Glutamatergic neuron (in vitro differentiated cells): Measurements from ENCODE around the gene PODXL2. TPM values are rescaled to one million over a fixed set of nuclear protein-coding genes. Genes with fewer than 3 reads are reported as not detected.

Experiments used
- DNase-seq: peaks from one replicate; pipeline ENCODE4 v3.0.0; 2022
- H3K27ac Mint-ChIP-seq: one replicate; pipeline ENCODE4 v1.8.0; 2020; ENCODE audit warnings: mild to moderate bottlenecking, mixed read lengths, inconsistent platforms; ENCODE audit not compliant: unreplicated experiment
- H3K27me3 Mint-ChIP-seq: one replicate; pipeline ENCODE4 v1.8.0; 2020; ENCODE audit warnings: mild to moderate bottlenecking, moderate library complexity, mixed read lengths, inconsistent platforms; ENCODE audit not compliant: unreplicated experiment
- H3K36me3 Mint-ChIP-seq: one replicate; pipeline ENCODE4 v1.8.0; 2020; ENCODE audit warnings: mild to moderate bottlenecking, mixed read lengths, inconsistent platforms; ENCODE audit not compliant: unreplicated experiment
- H3K4me1 Mint-ChIP-seq: one replicate; pipeline ENCODE4 v1.8.0; 2020; ENCODE audit warnings: mild to moderate bottlenecking, low read depth, mixed read lengths, inconsistent platforms; ENCODE audit not compliant: unreplicated experiment
- H3K4me3 Mint-ChIP-seq: one replicate; pipeline ENCODE4 v1.8.0; 2020; ENCODE audit warnings: mild to moderate bottlenecking, mixed read lengths, inconsistent platforms; ENCODE audit not compliant: unreplicated experiment
- H3K9me3 Mint-ChIP-seq: one replicate; pipeline ENCODE4 v1.8.0; 2020; ENCODE audit warnings: mild to moderate bottlenecking, moderate library complexity, mixed read lengths, inconsistent platforms; ENCODE audit not compliant: unreplicated experiment
- CTCF ChIP-seq: fragments of 200-600 bp; sonication (generic); IDR thresholded peaks from one replicate; pipeline ENCODE4 v1.5.0; 2021; ENCODE audit not compliant: partially characterized antibody, unreplicated experiment
- total RNA-seq: library from RNA; stranded (reverse); fragmentation: NEBNext Ultra II Directional; extraction: Animal tissue kit (Norgen Biotek cat#: 25700); gene quantifications from one replicate; pipeline ENCODE4 v1.2.1, GENCODE V29; 2021; ENCODE audit not compliant: unreplicated experiment

Gene PODXL2
- total RNA-seq, 1 donor from 2014 or later = 139 TPM

GRCh38 chr3:127708837-127709236 is 79.9 kb downstream of the PODXL2 start:
- peaks cover 8% of the 10 kb centered on the region for H3K27me3 Mint-ChIP-seq
- no peak overlapping the region for H3K4me3 Mint-ChIP-seq
- TF ChIP-seq CTCF = no peak
- no peak for DNase-seq
- peaks cover 13% of the 10 kb centered on the region for H3K36me3 Mint-ChIP-seq
- H3K4me1 Mint-ChIP-seq = peaks cover 47% of the 10 kb centered on the region
- peaks cover 11% of the 10 kb centered on the region for H3K9me3 Mint-ChIP-seq
- no peak overlapping the region for H3K27ac Mint-ChIP-seq

- Mint-ChIP-seq H3K4me1 (peaks cover 54% of the 10 kb centered on the region), H3K4me3 (no peak overlapping the region), H3K27me3 (peaks cover 11% of the 10 kb centered on the region), H3K27ac (no peak overlapping the region), H3K36me3 (peaks cover 6% of the 10 kb centered on the region), H3K9me3 (peaks cover 14% of the 10 kb centered on the region)
- no peak for DNase-seq
- TF ChIP-seq CTCF = no peak
Observed at GRCh38 chr3:127709320-127710060, 80.5 kb downstream of the PODXL2 start.

DNA sequence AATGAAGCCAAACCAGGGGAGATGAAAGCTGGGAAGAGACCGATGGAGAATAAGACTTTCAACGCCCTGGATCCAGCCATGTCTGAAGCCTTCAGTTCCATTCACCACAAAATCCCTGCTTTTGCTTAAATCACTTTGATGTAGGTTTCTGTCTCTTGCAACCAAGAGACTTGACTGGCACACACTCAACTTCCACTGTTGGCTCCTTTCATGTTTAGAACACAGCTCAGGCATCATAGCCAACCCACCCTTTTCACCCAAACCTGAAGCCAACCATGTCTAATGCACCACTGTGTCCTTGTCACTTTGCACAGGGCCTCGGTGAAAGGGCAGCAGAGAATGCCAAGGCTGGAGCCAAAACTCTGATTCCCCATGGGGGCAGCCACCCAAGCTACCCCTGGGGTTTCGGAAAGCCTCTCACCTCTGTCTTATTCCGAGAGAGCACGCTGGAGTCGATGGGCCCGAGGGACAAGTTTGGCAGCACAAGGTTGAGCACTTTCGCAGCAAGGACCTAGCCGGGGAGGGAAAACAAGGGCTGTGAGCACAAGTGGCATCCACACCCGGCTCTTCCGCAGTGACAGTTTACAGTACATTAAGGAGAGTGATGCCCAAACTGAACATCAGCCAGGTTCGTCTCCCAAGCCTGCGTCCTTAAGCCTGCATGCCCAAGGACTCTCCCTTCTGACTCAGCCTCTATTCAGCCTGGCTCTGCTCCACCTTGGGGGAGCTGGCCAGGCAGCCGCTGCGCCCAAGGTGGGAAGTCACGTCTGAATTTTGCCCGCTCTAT is 81.4 kb downstream of the PODXL2 start:
- Mint-ChIP-seq H3K4me3 (no peak overlapping the region), H3K36me3 (no peaks in the 10 kb centered on the region), H3K27me3 (peaks cover 10% of the 10 kb centered on the region), H3K4me1 (peaks cover 60% of the 10 kb centered on the region), H3K27ac (no peak overlapping the region), H3K9me3 (peaks cover 15% of the 10 kb centered on the region)
- no peak for TF ChIP-seq CTCF
- no peak for DNase-seq

DNA sequence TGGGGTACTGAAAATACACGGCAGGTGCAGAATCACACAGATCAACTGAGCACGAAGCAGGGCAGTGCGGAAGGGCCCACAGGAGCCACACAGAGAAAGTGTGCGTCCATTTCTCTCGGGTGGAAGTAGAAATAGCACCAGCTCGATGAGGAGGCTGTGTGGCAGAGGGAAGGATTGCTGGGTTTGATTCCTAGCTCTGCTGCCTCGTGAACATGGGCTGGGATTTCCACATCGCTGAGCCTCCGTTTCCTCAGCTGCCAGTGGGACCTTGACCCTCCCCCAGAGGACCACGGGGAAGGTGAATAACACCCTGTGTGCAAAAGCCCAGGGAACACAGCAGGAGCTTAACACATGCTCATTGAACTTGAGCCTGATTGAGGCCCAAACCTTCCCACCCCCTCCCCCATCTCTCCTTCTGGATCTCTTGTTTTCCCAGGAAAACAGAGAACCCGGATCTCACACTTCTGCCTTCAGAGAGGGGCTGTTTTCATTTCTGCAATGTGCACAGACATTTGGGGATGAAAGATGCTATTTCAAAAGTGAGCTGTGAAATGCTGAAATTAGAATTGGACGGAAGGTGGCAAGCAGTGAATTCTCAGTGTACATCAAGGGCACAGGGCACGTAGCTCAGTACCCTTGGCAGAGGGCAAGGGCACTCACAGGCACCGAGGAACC is 82.2 kb downstream of the PODXL2 start:
- Mint-ChIP-seq H3K4me3 (no peak overlapping the region), H3K27ac (peak overlapping the region; percentile 68), H3K4me1 (peaks cover 67% of the 10 kb centered on the region), H3K9me3 (peaks cover 15% of the 10 kb centered on the region), H3K27me3 (peaks cover 10% of the 10 kb centered on the region), H3K36me3 (no peaks in the 10 kb centered on the region)
- no peak for TF ChIP-seq CTCF
- no peak for DNase-seq
